Endothelial cell of umbilical vein (primary cell): Measurements from ENCODE around the gene SFT2D1. TPM values are rescaled to one million over a fixed set of nuclear protein-coding genes. Genes with fewer than 3 reads are reported as not detected.
A peak's percentile ranks its signal among the peaks of the same experiment; 100 is the strongest.
"Not testable (repeated sequence)": the region's sequence is repeated elsewhere in the genome, so short reads cannot be mapped to it uniquely, and the experiment has no call there.

Experiments
- BruUV-seq: library from RNA; stranded (reverse); fragments of 400-500 nt; replicated peaks from 2 replicates; lab custom pipeline; 2021; lab: Mats Ljungman, UMichigan
- CTCF ChIA-PET: fragments of 300-600, 350-600 bp; sonication (Branson Sonifier 250); formaldehyde crosslinking; loops from one replicate; lab custom pipeline; 2021; ENCODE audit warnings: antibody characterized with exemption, inconsistent platforms; lab: Charles Lee
- POLR2A ChIA-PET: fragments of 300-600, 350-600 bp; sonication (Branson Sonifier 250); formaldehyde crosslinking; loops from one replicate; lab custom pipeline; 2021; ENCODE audit warnings: antibody characterized with exemption, inconsistent platforms; lab: Charles Lee
- DNase-seq: peaks from one replicate; pipeline ENCODE4 v3.0.0-alpha.2; 2011; ENCODE audit warnings: low read depth, low spot score
- FAIRE-seq: peaks from 2 replicates; lab custom pipeline; 2011; peaks lifted over from hg19 to GRCh38; lab: Jason Lieb, UNC
- H2AFZ ChIP-seq: 2 replicates; pipeline ENCODE4 v1.6.0; 2012; ENCODE audit warnings: low read depth, low read length, control low read depth, inconsistent platforms
- H3K27ac ChIP-seq: 2 replicates; pipeline ENCODE4 v1.5.1; 2011; ENCODE audit warnings: low read depth, mild to moderate bottlenecking, control low read depth, low read length, moderate library complexity; ENCODE audit not compliant: insufficient read depth
- H3K27me3 ChIP-seq, 2 experiments: 2 replicates each; pipeline versions ENCODE4 v1.6.0 to v1.6.1; 2011; ENCODE audit warnings: low read length in 2 of 2, mixed read lengths in 1 of 2; ENCODE audit not compliant: control insufficient read depth in 2 of 2, insufficient read depth in 2 of 2
- H3K36me3 ChIP-seq, 2 experiments: 2 replicates in 1 of 2; 3 replicates in 1 of 2; pipeline ENCODE4 v1.5.1; 2011; ENCODE audit warnings: low read length in 2 of 2, mild to moderate bottlenecking in 1 of 2, moderate library complexity in 1 of 2; ENCODE audit not compliant: control insufficient read depth in 2 of 2, insufficient read depth in 2 of 2; ENCODE audit errors: extremely low read depth in 1 of 2
- H3K4me1 ChIP-seq: 3 replicates; pipeline ENCODE4 v1.5.1; 2011; ENCODE audit warnings: mild to moderate bottlenecking, low read length; ENCODE audit not compliant: control insufficient read depth, insufficient read depth; ENCODE audit errors: extremely low read depth
- H3K4me2 ChIP-seq: 2 replicates; pipeline ENCODE4 v1.6.1; 2011; ENCODE audit warnings: low read length, control low read depth, mixed read lengths; ENCODE audit not compliant: insufficient read depth
- H3K4me3 ChIP-seq, 3 experiments: fragments of 200-600 bp in 1 of 3; sonication (generic), shearing (Covaris generic) in 1 of 3; replicated peaks in 1 of 3; 2 replicates each; pipeline ENCODE4 v1.5.1; 2011 to 2016; ENCODE audit warnings: control low read depth in 3 of 3, low read length in 3 of 3, mild to moderate bottlenecking in 2 of 3, inconsistent platforms in 1 of 3, low read depth in 1 of 3, moderate library complexity in 1 of 3; ENCODE audit not compliant: insufficient read depth in 1 of 3
- H3K79me2 ChIP-seq: 2 replicates; pipeline ENCODE4 v1.6.0; 2012; ENCODE audit warnings: low read length, inconsistent platforms; ENCODE audit not compliant: control insufficient read depth, insufficient read depth
- H3K9ac ChIP-seq: replicated peaks from 2 replicates; pipeline ENCODE3; 2011; ENCODE audit warnings: low read length, control low read depth; ENCODE audit not compliant: insufficient read depth; ENCODE audit errors: extremely low read depth
- H3K9me1 ChIP-seq: replicated peaks from 3 replicates; pipeline ENCODE4 v1.6.0; 2011; ENCODE audit warnings: mild to moderate bottlenecking, low read length; ENCODE audit not compliant: control insufficient read depth, insufficient read depth; ENCODE audit errors: extremely low read depth
- H3K9me3 ChIP-seq: replicated peaks from 2 replicates; pipeline ENCODE4 v1.5.1; 2012; ENCODE audit warnings: low read length, inconsistent platforms; ENCODE audit not compliant: control insufficient read depth, insufficient read depth
- H4K20me1 ChIP-seq: replicated peaks from 2 replicates; pipeline ENCODE3; 2011; ENCODE audit warnings: mild to moderate bottlenecking, low read length; ENCODE audit not compliant: control insufficient read depth, insufficient read depth; ENCODE audit errors: extremely low read depth
- CTCF ChIP-seq, 2 donors: IDR thresholded peaks; 1 replicate in 1 of 2; 2 replicates in 1 of 2; pipeline ENCODE4 v1.5.1; 2011; ENCODE audit warnings: low read length in 2 of 2, mild to moderate bottlenecking in 2 of 2, moderate library complexity in 2 of 2, control low read depth in 1 of 2, inconsistent platforms in 1 of 2, low read depth in 1 of 2; ENCODE audit not compliant: insufficient read depth in 1 of 2; ENCODE audit errors: extremely low read depth in 1 of 2
- EZH2 ChIP-seq: IDR thresholded peaks from 2 replicates; pipeline ENCODE4 v1.6.1; 2012; ENCODE audit warnings: borderline replicate concordance, low read depth, mild to moderate bottlenecking, moderate library complexity, low read length, inconsistent platforms; ENCODE audit not compliant: severe bottlenecking
- FOS ChIP-seq: IDR thresholded peaks from 2 replicates; pipeline ENCODE4 v1.6.1; 2011; ENCODE audit warnings: mild to moderate bottlenecking, low read length, moderate library complexity, borderline replicate concordance; ENCODE audit not compliant: insufficient read depth
- GATA2 ChIP-seq: IDR thresholded peaks from 2 replicates; pipeline ENCODE4 v1.7.0; 2011; ENCODE audit warnings: low read depth, mild to moderate bottlenecking, moderate library complexity, mixed read lengths, low read length; ENCODE audit not compliant: insufficient read length, insufficient read depth
- JUN ChIP-seq: IDR thresholded peaks from 2 replicates; pipeline ENCODE4 v1.6.1; 2011; ENCODE audit warnings: borderline replicate concordance, low read depth; ENCODE audit not compliant: insufficient read length, insufficient read depth
- MAX ChIP-seq: IDR thresholded peaks from 2 replicates; pipeline ENCODE4 v1.6.1; 2011; ENCODE audit not compliant: insufficient read depth, insufficient read length
- MYC ChIP-seq: IDR thresholded peaks from one replicate; pipeline ENCODE4 v1.6.1; 2011; ENCODE audit warnings: mild to moderate bottlenecking, low read depth, low read length
- POLR2A ChIP-seq: IDR thresholded peaks from 2 replicates; pipeline ENCODE4 v1.6.1; 2012; ENCODE audit warnings: low read depth, mild to moderate bottlenecking, control low read depth, low read length
- POLR2AphosphoS5 ChIP-seq: IDR thresholded peaks from 2 replicates; pipeline ENCODE4 v1.6.1; 2012; ENCODE audit warnings: low read depth, mild to moderate bottlenecking, control low read depth, low read length, moderate library complexity; ENCODE audit not compliant: insufficient read depth
- dilution Hi-C: fragments of 300-500 bp; cut with MboI; formaldehyde crosslinking; loops from one replicate; pipeline ENCODE4 v1.15.0; 2019; ENCODE audit warnings: low sequenced_read_pairs; ENCODE audit not compliant: extremely low pct_ligation_motif_present
- intact Hi-C: fragments of 100-400 bp; cut with micrococcal nuclease; formaldehyde crosslinking; loops from one replicate; pipeline ENCODE4 v1.10.0; 2022
- polyA plus RNA-seq, 4 experiments: library from polyadenylated mRNA; depleted of rRNA in 3 of 4; stranded (reverse) in 3 of 4; unstranded in 1 of 4; fragments of >200 nt; gene quantifications; 2 replicates each; pipeline versions ENCODE4 v1.2.1 to v1.2.3, GENCODE V29; 2011 to 2012; ENCODE audit warnings: missing spikeins in 1 of 4
- total RNA-seq: library from RNA; stranded (reverse); gene quantifications from 2 replicates; pipeline ENCODE4 v1.2.3, GENCODE V29; 2021

The SFT2D1 gene
- total and polyA plus RNA-seq, 2 donors (not counting 3 experiments of a cell fraction or from before 2014, with no cell fraction given), result 22.9 to 30.6 TPM

- FAIRE-seq, result no peak
Measured at GRCh38 chr6:166364456-166364855, 22.1 kb upstream of the SFT2D1 start.

GRCh38 chr6:166362427-166362826 is 20.1 kb upstream of the SFT2D1 start:
- BruUV-seq, DNase-seq, H3K9me1 ChIP-seq, FAIRE-seq, H4K20me1 ChIP-seq, H3K27me3 ChIP-seq, H2AFZ ChIP-seq, H3K4me2 ChIP-seq, CTCF ChIA-PET, H3K9ac ChIP-seq, H3K79me2 ChIP-seq, H3K27ac ChIP-seq, dilution Hi-C loops, intact Hi-C loops, H3K36me3 ChIP-seq, H3K9me3 ChIP-seq, H3K4me3 ChIP-seq, POLR2A ChIA-PET: not testable (repeated sequence)
- H3K4me1 ChIP-seq, result peaks cover 21% of the 10 kb centered on the region

More at GRCh38 chr6:166364456-166364855, 22.1 kb upstream of the SFT2D1 start:
- H3K27me3 ChIP-seq, result peaks cover 0 to 2% of the 10 kb centered on the region in 2 experiments
- H3K36me3 ChIP-seq, result no peaks in the 10 kb centered on the region
- TF ChIP-seq EZH2, result no peak
- no peak for TF ChIP-seq JUN
- no peak for TF ChIP-seq POLR2AphosphoS5
- no peak for TF ChIP-seq FOS
- TF ChIP-seq CTCF (IDR thresholded peaks at IDR 0.05; ENCODE audit: extremely low read depth in 1 of 2, insufficient read depth in 1 of 2, low read depth in 1 of 2, low read length in 2 of 2), result no peak
- no peak for TF ChIP-seq MYC
- TF ChIP-seq GATA2, result no peak
- no peak for TF ChIP-seq MAX
- no peak for TF ChIP-seq POLR2A
- no peak overlapping the region for H3K4me3 ChIP-seq
- ChIA-PET POLR2A (no interaction called here), CTCF (interaction anchor here (1.4 to 3.1 kb wide), 3 partner anchors 9 to 17 kb away, joined by 4 to 25 read pairs (median 6); no protein-coding TSS in a partner anchor)
- peak overlapping the region; percentile 27 for H3K27ac ChIP-seq
- peak overlapping the region; percentile 23 for H3K9ac ChIP-seq
- H3K4me2 ChIP-seq, result peak overlapping the region; percentile 48
- intact Hi-C loops (no loop called here), dilution Hi-C loops (no loop called here)
- H3K79me2 ChIP-seq, result no peaks in the 10 kb centered on the region
- H3K9me3 ChIP-seq, result no peaks in the 10 kb centered on the region
- no peaks in the 10 kb centered on the region for H4K20me1 ChIP-seq
- no peak overlapping the region for H2AFZ ChIP-seq
- H3K4me1 ChIP-seq, result peaks cover 21% of the 10 kb centered on the region
- H3K9me1 ChIP-seq, result no peaks in the 10 kb centered on the region
- no peak for DNase-seq
- no TSS peak for BruUV-seq
